ENCODE measurements around the gene ELF4. TPM values are rescaled to one million over a fixed set of nuclear protein-coding genes. Genes with fewer than 3 reads are reported as not detected.

ELF4 gene
- total RNA-seq, 1 experiment from 2014 or later, result 19.2 TPM

- CTCF ChIA-PET, result no interaction called here
- POLR2A ChIA-PET, result no interaction called here
- TF ChIP-seq CEBPB (IDR thresholded peaks at IDR 0.05; ENCODE audit: low read depth) (no peak), REST (IDR thresholded peaks at IDR 0.05; ENCODE audit: low read depth) (no peak)
Observed at GRCh38 chrX:130058652-130059051, 51.6 kb downstream of the ELF4 start.

GRCh38 chrX:130057209-130057608 lies 53.1 kb downstream of the ELF4 start:
- Histone ChIP-seq H3K9me3 (ENCODE audit: control insufficient read depth in 1 of 2, insufficient read depth in 1 of 2, low read depth in 1 of 2, low read length in 2 of 2) (no peaks in the 10 kb centered on the region), H4K20me1 (ENCODE audit: insufficient read depth) (no peaks in the 10 kb centered on the region), H3K9me2 (ENCODE audit: insufficient read depth) (no peaks in the 10 kb centered on the region), H3K79me2 (ENCODE audit: insufficient read depth, low read length) (no peaks in the 10 kb centered on the region), H3K27ac (ENCODE audit: low read depth, low read length) (no peak overlapping the region), H3K27me3 (ENCODE audit: insufficient read depth, low read length) (no peaks in the 10 kb centered on the region), H3K4me3 (replicated peaks in 1 of 2; ENCODE audit: low read depth in 1 of 2, low read length in 2 of 2) (no peak overlapping the region), H3K9ac (ENCODE audit: low read length) (no peak overlapping the region), H2AFZ (ENCODE audit: low read depth, low read length, poor library complexity, severe bottlenecking) (no peak overlapping the region), H3K36me3 (ENCODE audit: control insufficient read depth in 1 of 2, insufficient read depth in 2 of 2, low read length in 2 of 2) (peaks cover 5 to 10% of the 10 kb centered on the region in 2 experiments; a peak in 3 of 4 replicates), H3K4me2 (ENCODE audit: low read length) (no peak overlapping the region), H3K4me1 (ENCODE audit: control insufficient read depth in 1 of 2, insufficient read depth in 2 of 2, low read length in 2 of 2) (peaks cover 2 to 9% of the 10 kb centered on the region in 2 experiments; a peak in 3 of 4 replicates)
- CTCF ChIA-PET, result no interaction called here
- no peak for TF ChIP-seq SIN3A (IDR thresholded peaks at IDR 0.05; ENCODE audit: low read depth)
- no peak for TF ChIP-seq TCF7L2 (IDR thresholded peaks at IDR 0.05; ENCODE audit: borderline replicate concordance, extremely low read depth, insufficient read depth, insufficient read length)
- no peak for TF ChIP-seq YY1 (IDR thresholded peaks at IDR 0.05; ENCODE audit: extremely low read depth, insufficient replicate concordance, low read depth, low read length)
- no peak for TF ChIP-seq ATF3 (IDR thresholded peaks at IDR 0.05)
- no peak for TF ChIP-seq JUND (IDR thresholded peaks at IDR 0.05)
- no peak for TF ChIP-seq FOSL1 (IDR thresholded peaks at IDR 0.05; ENCODE audit: low read depth)
- no peak for TF ChIP-seq EZH2 (IDR thresholded peaks at IDR 0.05)
- DNase-seq (ENCODE audit: low read depth, low spot score) (no peak), ATAC-seq (no peak)
- POLR2A ChIA-PET, result no interaction called here
- no TSS peak for BruUV-seq (replicated peaks)
- RAD21 ChIA-PET (ENCODE audit: low non-redundant PET in 1 of 2, low total read pairs in 2 of 2, uncharacterized antibody in 2 of 2, unreplicated experiment in 2 of 2), result no interaction called here
- intact Hi-C loops (cut with micrococcal nuclease), result no loop called here

More at GRCh38 chrX:130058652-130059051, 51.6 kb downstream of the ELF4 start:
- Histone ChIP-seq H3K27ac (ENCODE audit: low read depth, low read length) (no peak overlapping the region), H3K4me2 (ENCODE audit: low read length) (no peak overlapping the region), H3K4me1 (ENCODE audit: control insufficient read depth in 1 of 2, insufficient read depth in 2 of 2, low read length in 2 of 2) (peaks cover 2 to 9% of the 10 kb centered on the region in 2 experiments; a peak in 3 of 4 replicates), H3K9ac (ENCODE audit: low read length) (no peak overlapping the region), H3K4me3 (replicated peaks in 1 of 2; ENCODE audit: low read depth in 1 of 2, low read length in 2 of 2) (no peak overlapping the region), H2AFZ (ENCODE audit: low read depth, low read length, poor library complexity, severe bottlenecking) (no peak overlapping the region), H3K36me3 (ENCODE audit: control insufficient read depth in 1 of 2, insufficient read depth in 2 of 2, low read length in 2 of 2) (peaks cover 0 to 4% of the 10 kb centered on the region in 2 experiments; a peak in 2 of 4 replicates), H3K27me3 (ENCODE audit: insufficient read depth, low read length) (no peaks in the 10 kb centered on the region), H4K20me1 (ENCODE audit: insufficient read depth) (no peaks in the 10 kb centered on the region), H3K9me3 (ENCODE audit: control insufficient read depth in 1 of 2, insufficient read depth in 1 of 2, low read depth in 1 of 2, low read length in 2 of 2) (no peaks in the 10 kb centered on the region), H3K79me2 (ENCODE audit: insufficient read depth, low read length) (no peaks in the 10 kb centered on the region), H3K9me2 (ENCODE audit: insufficient read depth) (no peaks in the 10 kb centered on the region)
- no TSS peak for BruUV-seq (replicated peaks)
- RAD21 ChIA-PET (ENCODE audit: low non-redundant PET in 1 of 2, low total read pairs in 2 of 2, uncharacterized antibody in 2 of 2, unreplicated experiment in 2 of 2), result no interaction called here
- no peak for DNase-seq (ENCODE audit: low read depth, low spot score)
- intact Hi-C loops (cut with micrococcal nuclease), result no loop called here
- no peak for ATAC-seq
